OCI-LY7 (cell line): Measurements from ENCODE around the gene KCNJ8. TPM values are rescaled to one million over a fixed set of nuclear protein-coding genes. Genes with fewer than 3 reads are reported as not detected.
"Not testable (repeated sequence)": the region's sequence is repeated elsewhere in the genome, so short reads cannot be mapped to it uniquely, and the experiment has no call there.

Experiments used
- BruUV-seq: library from RNA; stranded (reverse); fragments of 400-500 nt; replicated peaks from 2 replicates; lab custom pipeline; 2021; lab: Mats Ljungman, UMichigan
- CTCF ChIA-PET: fragments of 300-600 bp; sonication (Branson Sonifier 250); formaldehyde crosslinking; loops from one replicate; lab custom pipeline; 2022; ENCODE audit warnings: antibody characterized with exemption; ENCODE audit not compliant: unreplicated experiment; lab: Charles Lee
- POLR2A ChIA-PET: fragments of 300-600 bp; sonication (Branson Sonifier 250); formaldehyde crosslinking; loops from one replicate; lab custom pipeline; 2022; ENCODE audit warnings: antibody characterized with exemption; lab: Charles Lee
- DNase-seq: peaks from one replicate; pipeline ENCODE4 v3.0.0-alpha.2; 2015; ENCODE audit warnings: low spot score
- H2AFZ ChIP-seq: fragments of 200-600 bp; sonication (generic), shearing (Covaris generic); 2 replicates; pipeline ENCODE4 v1.6.1; 2014; ENCODE audit warnings: mild to moderate bottlenecking, antibody characterized with exemption, low read length, moderate library complexity
- H3K27ac ChIP-seq: fragments of 200-600 bp; sonication (generic); 2 replicates; pipeline ENCODE4 v1.5.1; 2014; ENCODE audit warnings: mixed run types, low read depth, mild to moderate bottlenecking, moderate library complexity, low read length, inconsistent platforms; ENCODE audit not compliant: poor library complexity, severe bottlenecking
- H3K36me3 ChIP-seq: fragments of 200-600 bp; sonication (generic); 2 replicates; pipeline ENCODE4 v1.6.1; 2014; ENCODE audit warnings: mild to moderate bottlenecking, antibody characterized with exemption, low read length, moderate library complexity, mixed read lengths; ENCODE audit not compliant: insufficient read depth
- H3K4me1 ChIP-seq: fragments of 200-600 bp; sonication (generic); 2 replicates; pipeline ENCODE4 v1.5.1; 2014; ENCODE audit warnings: mild to moderate bottlenecking, low read length; ENCODE audit not compliant: insufficient read depth, poor library complexity, severe bottlenecking
- H3K4me2 ChIP-seq: fragments of 200-600 bp; sonication (generic); 2 replicates; pipeline ENCODE4 v1.6.1; 2014; ENCODE audit warnings: mild to moderate bottlenecking, low read length
- H3K4me3 ChIP-seq: fragments of 200-600 bp; sonication (generic); 2 replicates; pipeline ENCODE4 v1.5.1; 2014; ENCODE audit warnings: mild to moderate bottlenecking, low read depth, low read length; ENCODE audit not compliant: poor library complexity, severe bottlenecking
- H3K79me2 ChIP-seq: fragments of 200-600 bp; sonication (generic); 2 replicates; pipeline ENCODE4 v1.6.1; 2016; ENCODE audit warnings: low read depth, mild to moderate bottlenecking, low read length, moderate library complexity, mixed read lengths; ENCODE audit not compliant: insufficient read depth
- H3K9me2 ChIP-seq: fragments of 200-600 bp; sonication (generic); 2 replicates; pipeline ENCODE4 v1.6.1; 2016; ENCODE audit warnings: mild to moderate bottlenecking, low read length, mixed read lengths; ENCODE audit not compliant: insufficient read depth
- H3K9me3 ChIP-seq: fragments of 200-600 bp; sonication (generic); 2 replicates; pipeline ENCODE4 v1.6.1; 2014; ENCODE audit warnings: mild to moderate bottlenecking, mixed run types, low read length, mixed read lengths
- H4K20me1 ChIP-seq: fragments of 200-600 bp; sonication (generic); 2 replicates; pipeline ENCODE4 v1.6.1; 2014; ENCODE audit warnings: mild to moderate bottlenecking, antibody characterized with exemption, low read length, moderate library complexity, mixed read lengths; ENCODE audit not compliant: insufficient read depth
- EZH2phosphoT487 ChIP-seq: fragments of 200-600 bp; sonication (generic); IDR thresholded peaks from 2 replicates; pipeline ENCODE4 v1.6.1; 2018; ENCODE audit warnings: low read depth, borderline replicate concordance, mild to moderate bottlenecking, mixed run types, antibody characterized with exemption, low read length, moderate library complexity, mixed read lengths
- intact Hi-C: fragments of 100-400 bp; cut with micrococcal nuclease; formaldehyde crosslinking; loops from one replicate; pipeline ENCODE4 v1.10.0; 2022; ENCODE audit not compliant: unreplicated experiment
- total RNA-seq, 2 experiments: library from RNA; depleted of rRNA in 1 of 2; stranded (reverse); fragments of >200 nt in 1 of 2; shearing (Covaris generic) in 1 of 2; gene quantifications; 2 replicates each; pipeline ENCODE4 v1.2.3, GENCODE V29; 2014 to 2022
- TF ChIP-seq, protein P1 (sequence below): fragments of 200-600 bp; sonication (generic); conservative IDR thresholded peaks from 2 replicates; pipeline ENCODE4 v1.5.1; 2014; ENCODE audit warnings: mild to moderate bottlenecking, antibody characterized with exemption, low read length, moderate library complexity, mixed read lengths

The KCNJ8 gene
- total RNA-seq, 2 experiments from 2014 or later: not detected

DNA sequence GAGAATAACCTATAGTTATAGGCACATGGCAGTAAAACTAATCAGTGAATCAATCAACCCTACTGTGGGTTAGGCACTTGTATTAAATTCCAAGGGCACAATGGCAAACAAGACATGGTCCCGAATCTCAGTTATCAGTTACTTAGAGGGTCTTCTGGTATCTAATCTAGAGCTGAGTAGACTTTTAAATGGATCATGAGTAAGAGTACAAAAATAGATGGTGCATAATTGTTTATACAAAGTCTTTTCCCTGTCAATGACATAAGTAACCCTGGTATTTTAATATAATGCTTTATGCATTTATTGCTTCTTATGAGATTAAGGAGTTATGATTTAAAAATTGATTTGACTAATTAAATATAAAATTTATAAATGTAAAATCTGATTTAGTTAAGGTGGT lies 23.0 kb upstream of the KCNJ8 start:
- intact Hi-C loops: no loop called here
- Histone ChIP-seq H3K9me3 (no peaks in the 10 kb centered on the region), H2AFZ (no peak overlapping the region), H3K79me2 (no peaks in the 10 kb centered on the region), H3K9me2 (no peaks in the 10 kb centered on the region), H3K4me2 (no peak overlapping the region), H3K27ac (no peak overlapping the region), H3K36me3 (no peaks in the 10 kb centered on the region), H4K20me1 (no peaks in the 10 kb centered on the region), H3K4me1 (no peaks in the 10 kb centered on the region), H3K4me3 (no peak overlapping the region)
- no peak for DNase-seq
- no TSS peak for BruUV-seq
- TF ChIP-seq, protein P1, sequence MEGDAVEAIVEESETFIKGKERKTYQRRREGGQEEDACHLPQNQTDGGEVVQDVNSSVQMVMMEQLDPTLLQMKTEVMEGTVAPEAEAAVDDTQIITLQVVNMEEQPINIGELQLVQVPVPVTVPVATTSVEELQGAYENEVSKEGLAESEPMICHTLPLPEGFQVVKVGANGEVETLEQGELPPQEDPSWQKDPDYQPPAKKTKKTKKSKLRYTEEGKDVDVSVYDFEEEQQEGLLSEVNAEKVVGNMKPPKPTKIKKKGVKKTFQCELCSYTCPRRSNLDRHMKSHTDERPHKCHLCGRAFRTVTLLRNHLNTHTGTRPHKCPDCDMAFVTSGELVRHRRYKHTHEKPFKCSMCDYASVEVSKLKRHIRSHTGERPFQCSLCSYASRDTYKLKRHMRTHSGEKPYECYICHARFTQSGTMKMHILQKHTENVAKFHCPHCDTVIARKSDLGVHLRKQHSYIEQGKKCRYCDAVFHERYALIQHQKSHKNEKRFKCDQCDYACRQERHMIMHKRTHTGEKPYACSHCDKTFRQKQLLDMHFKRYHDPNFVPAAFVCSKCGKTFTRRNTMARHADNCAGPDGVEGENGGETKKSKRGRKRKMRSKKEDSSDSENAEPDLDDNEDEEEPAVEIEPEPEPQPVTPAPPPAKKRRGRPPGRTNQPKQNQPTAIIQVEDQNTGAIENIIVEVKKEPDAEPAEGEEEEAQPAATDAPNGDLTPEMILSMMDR: no peak
- TF ChIP-seq EZH2phosphoT487: no peak
- CTCF ChIA-PET: no interaction called here
- POLR2A ChIA-PET: no interaction called here

DNA sequence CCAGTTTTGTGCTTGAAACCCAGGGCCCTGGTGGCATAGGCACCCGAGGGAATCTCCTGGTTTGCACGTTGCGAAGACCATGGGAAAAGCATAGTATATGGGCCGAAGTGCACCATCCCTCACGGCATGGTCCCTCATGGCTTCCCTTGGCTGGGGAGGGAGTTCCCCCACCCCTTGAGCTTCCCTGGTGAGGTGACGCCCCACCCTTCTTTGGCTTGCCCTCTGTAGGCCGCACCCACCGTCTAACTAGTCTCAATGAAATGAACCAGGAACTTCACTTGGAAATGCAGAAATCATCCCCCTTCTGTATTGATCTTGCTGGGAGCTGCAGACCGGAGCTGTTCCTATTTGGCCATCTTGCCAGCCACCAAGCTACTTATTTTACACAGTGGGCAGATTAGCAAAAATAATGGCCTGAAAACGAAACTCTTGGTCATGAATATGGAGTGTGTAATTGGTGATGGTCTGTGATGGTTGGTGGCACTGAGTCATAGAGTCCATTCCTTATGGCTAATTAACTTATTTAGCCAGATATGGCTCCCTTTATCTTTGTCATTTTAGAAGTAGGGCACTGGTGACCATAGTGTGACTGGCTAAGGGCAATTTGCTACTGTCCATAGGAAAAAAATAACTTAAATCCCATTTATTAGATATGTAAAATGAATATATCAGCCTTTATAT lies 21.3 kb upstream of the KCNJ8 start:
- TF ChIP-seq EZH2phosphoT487: no peak
- TF ChIP-seq, protein P1: no peak
- Histone ChIP-seq H3K27ac (no peak overlapping the region), H3K4me3 (no peak overlapping the region), H3K36me3 (no peaks in the 10 kb centered on the region), H3K9me2 (no peaks in the 10 kb centered on the region), H2AFZ (no peak overlapping the region), H3K9me3 (no peaks in the 10 kb centered on the region), H4K20me1 (no peaks in the 10 kb centered on the region), H3K4me1 (no peaks in the 10 kb centered on the region), H3K79me2 (no peaks in the 10 kb centered on the region), H3K4me2 (no peak overlapping the region)
- BruUV-seq: no TSS peak
- CTCF ChIA-PET: no interaction called here
- intact Hi-C loops: no loop called here
- POLR2A ChIA-PET: interaction anchor here (0.6 to 1.2 kb wide), 2 partner anchors 25 to 29 kb away, joined by 3 to 8 read pairs; no protein-coding TSS in a partner anchor
- no peak for DNase-seq

DNA sequence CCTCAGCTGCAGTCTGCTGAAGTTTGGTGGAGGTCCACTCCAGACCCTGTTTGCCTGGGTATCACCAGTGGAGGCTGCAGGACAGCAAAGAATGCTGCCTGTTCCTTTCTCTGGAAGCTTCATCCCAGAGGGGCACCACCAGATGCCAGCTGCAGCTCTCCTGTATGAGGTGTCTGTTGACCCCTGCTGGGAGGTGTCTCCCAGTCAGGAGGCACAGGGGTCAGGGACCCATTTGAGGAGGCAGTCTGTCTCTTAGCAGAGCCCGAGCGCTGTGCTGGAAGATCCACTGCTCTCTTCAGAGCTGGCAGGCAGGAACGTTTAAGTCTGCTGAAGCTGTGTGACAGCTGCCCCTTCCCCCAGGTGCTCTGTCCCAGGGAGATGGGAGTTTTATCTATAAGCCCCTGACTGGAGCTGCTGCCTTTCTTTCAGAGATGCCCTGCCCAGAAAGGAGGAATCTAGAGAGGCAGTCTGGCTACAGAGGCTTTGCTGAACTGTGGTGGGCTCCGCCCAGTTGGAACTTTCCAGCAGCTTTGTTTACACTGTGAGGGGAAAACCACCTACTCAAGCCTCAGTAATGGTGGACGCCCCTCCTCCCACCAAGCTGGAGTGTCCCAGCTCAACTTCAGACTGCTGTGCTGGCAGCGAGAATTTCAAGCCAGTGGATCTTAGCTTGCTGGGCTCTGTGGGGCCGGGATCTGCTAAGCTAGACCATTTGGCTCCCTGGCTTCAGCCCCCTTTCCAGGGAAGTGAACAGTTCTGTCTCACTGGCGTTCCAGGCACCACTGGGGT lies 20.5 kb upstream of the KCNJ8 start:
- H3K9me3 ChIP-seq, H3K27ac ChIP-seq, H2AFZ ChIP-seq, H3K4me3 ChIP-seq, H3K4me1 ChIP-seq, intact Hi-C loops, BruUV-seq, H3K36me3 ChIP-seq, DNase-seq, H3K4me2 ChIP-seq, H4K20me1 ChIP-seq, POLR2A ChIA-PET, H3K79me2 ChIP-seq, H3K9me2 ChIP-seq, CTCF ChIA-PET: not testable (repeated sequence)

DNA sequence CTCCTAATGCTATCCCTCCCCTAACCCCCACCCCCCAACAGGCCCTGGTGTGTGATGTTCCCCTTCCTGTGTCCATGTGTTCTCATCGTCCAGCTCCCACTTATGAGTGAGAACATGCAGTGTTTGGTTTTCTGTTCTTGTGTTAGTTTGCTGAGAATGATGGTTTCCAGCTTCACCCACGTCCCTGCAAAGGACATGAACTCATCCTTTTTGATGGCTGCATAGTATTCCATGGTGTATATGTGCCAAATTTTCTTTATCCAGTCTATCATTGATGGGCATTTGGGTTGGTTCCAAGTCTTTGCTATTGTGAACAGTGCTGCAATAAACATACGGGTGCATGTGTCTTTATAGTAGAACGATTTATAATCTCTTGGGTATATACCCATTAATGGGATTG lies 15.2 kb upstream of the KCNJ8 start:
- intact Hi-C loops, H3K9me2 ChIP-seq, H4K20me1 ChIP-seq, H3K27ac ChIP-seq, BruUV-seq, H3K36me3 ChIP-seq, H2AFZ ChIP-seq, DNase-seq, H3K9me3 ChIP-seq, H3K79me2 ChIP-seq, H3K4me2 ChIP-seq, H3K4me3 ChIP-seq, CTCF ChIA-PET, H3K4me1 ChIP-seq: not testable (repeated sequence)
- POLR2A ChIA-PET: interaction anchor here (0.6 kb wide), 1 partner anchor 1743 kb away, joined by 3 read pairs; no protein-coding TSS in a partner anchor
